Measurements from ENCODE around the gene MACROD1.

Gene MACROD1

GRCh38 chr11:64026575-64027205 is 139.2 kb downstream of the MACROD1 start:
- in situ Hi-C loops (cut with HindIII; ENCODE audit: low sequenced_read_pairs), result no loop called here
- TF ChIP-seq CTCF (IDR thresholded peaks at IDR 0.05; ENCODE audit: low read depth, low read length), result no peak
- no peak overlapping the region for H3K4me3 ChIP-seq (ENCODE audit: low read depth, low read length)
- DNase-seq (ENCODE audit: low read depth, low spot score), result no peak

GRCh38 chr11:64025205-64025604 is 140.7 kb downstream of the MACROD1 start:
- no peak overlapping the region for H3K4me3 ChIP-seq (ENCODE audit: low read depth, low read length)
- DNase-seq (ENCODE audit: low read depth, low spot score), result no peak
- no peak for TF ChIP-seq CTCF (IDR thresholded peaks at IDR 0.05; ENCODE audit: low read depth, low read length)
- in situ Hi-C loops (cut with HindIII; ENCODE audit: low sequenced_read_pairs), result no loop called here

- H3K4me3 ChIP-seq (ENCODE audit: low read depth, low read length), result no peak overlapping the region
- no peak for DNase-seq (ENCODE audit: low read depth, low spot score)
- in situ Hi-C loops (cut with HindIII; ENCODE audit: low sequenced_read_pairs), result no loop called here
- no peak for TF ChIP-seq CTCF (IDR thresholded peaks at IDR 0.05; ENCODE audit: low read depth, low read length)
Measured at GRCh38 chr11:64023712-64024710, 141.9 kb downstream of the MACROD1 start.

- no peak for DNase-seq (ENCODE audit: low read depth, low spot score)
- no peak for TF ChIP-seq CTCF (IDR thresholded peaks at IDR 0.05; ENCODE audit: low read depth, low read length)
- in situ Hi-C loops (cut with HindIII; ENCODE audit: low sequenced_read_pairs), result no loop called here
- H3K4me3 ChIP-seq (ENCODE audit: low read depth, low read length), result no peak overlapping the region
Measured at GRCh38 chr11:64022125-64022784, 143.7 kb downstream of the MACROD1 start.

- DNase-seq (ENCODE audit: low read depth, low spot score), result no peak
- no peak overlapping the region for H3K4me3 ChIP-seq (ENCODE audit: low read depth, low read length)
- no peak for TF ChIP-seq CTCF (IDR thresholded peaks at IDR 0.05; ENCODE audit: low read depth, low read length)
- in situ Hi-C loops (cut with HindIII; ENCODE audit: low sequenced_read_pairs), result no loop called here
Measured at GRCh38 chr11:64021757-64022093, 144.2 kb downstream of the MACROD1 start.

GRCh38 chr11:64020976-64021756 is 144.7 kb downstream of the MACROD1 start:
- in situ Hi-C loops (cut with HindIII; ENCODE audit: low sequenced_read_pairs), result no loop called here
- H3K4me3 ChIP-seq (ENCODE audit: low read depth, low read length), result no peak overlapping the region
- no peak for DNase-seq (ENCODE audit: low read depth, low spot score)
- TF ChIP-seq CTCF (IDR thresholded peaks at IDR 0.05; ENCODE audit: low read depth, low read length), result no peak

Measured in astrocyte of the spinal cord (primary cell).